T-helper 2 cell (primary cell): ENCODE data around the gene RPS15A.
"Not testable (repeated sequence)": the region's sequence is repeated elsewhere in the genome, so short reads cannot be mapped to it uniquely, and the experiment has no call there.

Experiments
- DNase-seq, 5 experiments: peaks; one replicate each; pipeline versions ENCODE4 v3.0.0 to v3.0.0-alpha.2; 2012 to 2022

The RPS15A gene

DNA sequence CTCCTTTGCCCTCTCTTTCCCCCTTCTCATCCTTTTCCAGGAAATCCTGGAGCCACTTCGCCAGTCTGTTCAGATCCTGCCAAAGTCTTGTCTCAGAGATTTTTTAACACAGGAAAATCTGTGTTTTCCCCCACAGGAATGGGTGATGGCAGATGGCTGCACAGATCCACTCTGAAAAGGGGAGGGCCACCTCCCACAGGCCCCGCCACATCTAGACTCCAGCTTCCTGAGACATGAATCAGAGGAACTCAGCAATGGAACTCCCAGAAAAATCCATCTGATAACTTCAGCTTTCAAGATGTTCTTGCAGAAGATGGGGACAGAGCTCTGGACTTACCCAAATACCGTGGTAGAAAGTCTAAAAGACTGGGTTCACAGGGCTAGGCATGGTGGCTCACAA is 50.1 kb downstream of the RPS15A start:
- not testable (repeated sequence) for DNase-seq

- not testable (repeated sequence) for DNase-seq
These were observed 51.4 kb downstream of the RPS15A start for GRCh38 chr16:18738768-18739167.

GRCh38 chr16:18734279-18734678 is 55.9 kb downstream of the RPS15A start:
- DNase-seq = not testable (repeated sequence)
